ENCODE results near the gene EVX2. TPM values are rescaled to one million over a fixed set of nuclear protein-coding genes. Genes with fewer than 3 reads are reported as not detected.

EVX2 gene
- total and polyA plus RNA-seq, 12 donors, result not detected

DNA sequence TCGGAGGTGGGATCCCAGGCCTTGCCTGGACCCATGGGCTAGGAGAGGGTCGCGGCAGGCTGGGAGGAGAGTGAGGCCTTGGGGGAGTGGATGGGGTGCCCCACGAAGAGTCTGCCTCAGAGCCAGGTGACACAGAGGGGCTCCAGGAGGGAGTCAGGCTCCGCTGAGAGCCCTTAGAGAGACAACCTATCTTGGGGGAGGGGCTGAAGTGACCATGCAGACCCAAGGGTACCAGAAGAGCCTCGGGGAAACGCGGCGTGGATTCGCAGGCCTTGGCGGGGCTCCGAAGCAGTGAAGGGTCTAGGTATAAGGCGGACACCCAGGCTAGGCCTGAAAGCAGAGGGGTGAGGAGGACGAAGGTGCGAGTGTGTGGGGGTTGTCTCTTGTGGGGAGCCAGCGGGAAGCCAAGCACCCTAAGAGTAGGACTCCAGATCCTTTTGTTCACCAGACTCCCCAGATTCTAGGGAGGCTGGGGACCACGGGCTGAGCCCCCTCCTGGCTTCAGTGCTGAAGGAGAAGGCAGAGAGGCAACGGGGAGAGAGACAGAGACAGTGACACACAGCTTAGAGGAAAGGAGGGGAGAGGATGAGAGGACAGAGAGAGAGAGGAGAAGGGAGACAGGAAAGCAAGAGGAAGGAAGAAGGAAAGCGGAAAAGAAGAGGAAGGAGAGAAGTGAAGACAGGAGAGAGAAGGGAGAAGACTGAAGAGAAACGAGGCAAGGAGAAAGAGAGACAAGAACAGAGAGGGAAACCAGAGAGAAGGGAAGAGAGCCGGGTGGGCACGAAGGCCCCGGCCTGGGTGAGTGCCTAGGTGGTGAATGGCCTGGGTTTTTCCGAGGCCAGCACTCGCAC lies 22.2 kb upstream of the EVX2 start:
- Histone ChIP-seq H3K27me3 (peaks cover 96% of the 10 kb centered on the region), H3K4me3 (no peak overlapping the region), H3K4me1 (replicated peaks in 1 of 2) (peaks cover 7 to 19% of the 10 kb centered on the region in 2 donors), H3K27ac (no peak overlapping the region), H3K36me3 (replicated peaks in 1 of 2) (no peaks in the 10 kb centered on the region), H3K9me3 (replicated peaks in 1 of 3) (no peaks in the 10 kb centered on the region)
- intact Hi-C loops (cut with DNase I), result no loop called here
- no peak for TF ChIP-seq POLR2A (IDR thresholded peaks at IDR 0.05)
- TF ChIP-seq, protein P1, sequence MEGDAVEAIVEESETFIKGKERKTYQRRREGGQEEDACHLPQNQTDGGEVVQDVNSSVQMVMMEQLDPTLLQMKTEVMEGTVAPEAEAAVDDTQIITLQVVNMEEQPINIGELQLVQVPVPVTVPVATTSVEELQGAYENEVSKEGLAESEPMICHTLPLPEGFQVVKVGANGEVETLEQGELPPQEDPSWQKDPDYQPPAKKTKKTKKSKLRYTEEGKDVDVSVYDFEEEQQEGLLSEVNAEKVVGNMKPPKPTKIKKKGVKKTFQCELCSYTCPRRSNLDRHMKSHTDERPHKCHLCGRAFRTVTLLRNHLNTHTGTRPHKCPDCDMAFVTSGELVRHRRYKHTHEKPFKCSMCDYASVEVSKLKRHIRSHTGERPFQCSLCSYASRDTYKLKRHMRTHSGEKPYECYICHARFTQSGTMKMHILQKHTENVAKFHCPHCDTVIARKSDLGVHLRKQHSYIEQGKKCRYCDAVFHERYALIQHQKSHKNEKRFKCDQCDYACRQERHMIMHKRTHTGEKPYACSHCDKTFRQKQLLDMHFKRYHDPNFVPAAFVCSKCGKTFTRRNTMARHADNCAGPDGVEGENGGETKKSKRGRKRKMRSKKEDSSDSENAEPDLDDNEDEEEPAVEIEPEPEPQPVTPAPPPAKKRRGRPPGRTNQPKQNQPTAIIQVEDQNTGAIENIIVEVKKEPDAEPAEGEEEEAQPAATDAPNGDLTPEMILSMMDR (IDR thresholded peaks at IDR 0.05), result no peak
- no peak for DNase-seq
- 29 to 42% (median 37%) methylated on average over 22 to 25 of the region's 25 CpGs for WGBS, 4 donors

DNA sequence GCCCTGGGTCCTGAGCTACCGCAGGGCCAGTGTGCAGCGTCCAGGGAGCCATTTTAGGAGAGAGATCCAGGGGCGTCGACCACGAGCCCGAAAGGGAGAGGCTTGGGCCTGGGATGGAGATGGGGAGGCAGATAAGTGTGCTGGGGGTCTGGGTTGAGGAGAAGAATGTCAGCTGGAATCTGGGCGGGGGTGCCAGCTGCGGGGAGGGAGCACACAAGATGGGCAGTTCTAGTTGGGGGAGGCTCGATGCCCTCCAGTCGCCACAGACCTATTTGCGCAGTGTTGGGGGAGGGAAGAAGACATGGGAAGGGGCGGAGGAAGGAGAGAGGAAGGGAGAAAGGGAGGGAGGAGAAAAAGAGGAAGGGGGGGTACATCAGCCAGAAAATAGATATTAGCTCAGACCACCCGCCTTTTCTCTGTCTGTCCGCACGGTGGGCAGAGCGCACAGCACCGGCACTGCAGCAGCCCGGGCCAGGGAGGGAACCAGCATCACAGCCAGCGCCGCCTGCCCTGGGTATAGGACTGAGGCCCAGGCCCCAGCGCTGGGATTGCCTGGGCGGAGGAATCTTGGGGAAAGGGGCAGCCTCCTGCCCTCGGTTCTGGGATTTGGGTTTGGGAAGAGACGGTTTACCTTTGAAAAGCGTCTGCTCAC lies 21.4 kb upstream of the EVX2 start:
- DNase-seq, result no peak
- Histone ChIP-seq H3K27me3 (peaks cover 96% of the 10 kb centered on the region), H3K9me3 (replicated peaks in 1 of 3) (no peaks in the 10 kb centered on the region), H3K36me3 (replicated peaks in 1 of 2) (no peaks in the 10 kb centered on the region), H3K4me3 (no peak overlapping the region), H3K27ac (no peak overlapping the region), H3K4me1 (replicated peaks in 1 of 2) (peaks cover 7 to 19% of the 10 kb centered on the region in 2 donors)
- intact Hi-C loops (cut with DNase I), result no loop called here
- 16 to 30% (median 26%) methylated on average over 22 to 25 of the region's 25 CpGs for WGBS, 4 donors
- TF ChIP-seq, protein P1 (IDR thresholded peaks at IDR 0.05), result no peak
- TF ChIP-seq POLR2A (IDR thresholded peaks at IDR 0.05), result no peak

- peaks cover 7 to 19% of the 10 kb centered on the region in 2 donors for H3K4me1 ChIP-seq (replicated peaks in 1 of 2)
Measured at GRCh38 chr2:176104316-176105077, 20.7 kb upstream of the EVX2 start.

More at GRCh38 chr2:176104316-176105077, 20.7 kb upstream of the EVX2 start:
- DNase-seq, result peak in 6 of 7 donors; percentile 55 to 82 (median 64)
- TF ChIP-seq POLR2A (IDR thresholded peaks at IDR 0.05), result no peak
- TF ChIP-seq, protein P1 (IDR thresholded peaks at IDR 0.05), result no peak
- H3K4me3 ChIP-seq, result no peak overlapping the region
- H3K27ac ChIP-seq, result no peak overlapping the region
- no peaks in the 10 kb centered on the region for H3K36me3 ChIP-seq (replicated peaks in 1 of 2)
- H3K27me3 ChIP-seq, result peaks cover 96% of the 10 kb centered on the region
- H3K9me3 ChIP-seq (replicated peaks in 1 of 3), result no peaks in the 10 kb centered on the region
- 4 to 13% (median 8%) methylated on average over 26 to 56 of the region's 56 CpGs for WGBS, 4 donors
- intact Hi-C loops (cut with DNase I), result no loop called here

Measured in adrenal gland (tissue), 12 donors.